DND-41 (cell line): ENCODE data around the gene PFDN1.

ENCODE experiments used
- EZH2 ChIP-seq: IDR thresholded peaks from 3 replicates; pipeline ENCODE4 v1.6.1; 2012; ENCODE audit warnings: borderline replicate concordance, low read depth, mild to moderate bottlenecking, moderate library complexity, low read length, inconsistent platforms; ENCODE audit not compliant: severe bottlenecking
- TF ChIP-seq, protein P1 (sequence below): IDR thresholded peaks from 2 replicates; pipeline ENCODE4 v1.5.1; 2012; ENCODE audit warnings: borderline replicate concordance, low read length, moderate library complexity, mild to moderate bottlenecking; ENCODE audit not compliant: poor library complexity, severe bottlenecking; ENCODE audit errors: extremely low read depth

DNA sequence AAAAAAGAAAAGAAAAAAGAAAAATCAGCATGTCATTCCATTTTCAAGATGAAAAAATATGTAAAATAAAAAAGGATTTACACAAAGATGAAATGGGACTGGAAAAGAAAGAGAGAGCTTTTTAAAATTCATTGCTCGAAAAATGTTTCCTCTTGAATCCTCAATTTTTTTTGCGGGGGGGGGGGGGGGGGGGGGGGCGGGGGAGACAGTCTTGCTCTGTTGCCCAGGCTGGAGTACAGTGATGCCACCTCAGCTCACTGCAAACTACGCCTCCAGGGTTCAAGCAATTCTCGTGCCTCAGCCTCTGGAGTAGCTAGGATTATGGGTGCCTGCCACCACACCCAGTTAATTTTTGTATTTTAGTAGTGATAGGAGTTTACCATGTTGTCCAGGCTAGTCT, 16.5 kb downstream of the PFDN1 start:
- TF ChIP-seq, protein P1, sequence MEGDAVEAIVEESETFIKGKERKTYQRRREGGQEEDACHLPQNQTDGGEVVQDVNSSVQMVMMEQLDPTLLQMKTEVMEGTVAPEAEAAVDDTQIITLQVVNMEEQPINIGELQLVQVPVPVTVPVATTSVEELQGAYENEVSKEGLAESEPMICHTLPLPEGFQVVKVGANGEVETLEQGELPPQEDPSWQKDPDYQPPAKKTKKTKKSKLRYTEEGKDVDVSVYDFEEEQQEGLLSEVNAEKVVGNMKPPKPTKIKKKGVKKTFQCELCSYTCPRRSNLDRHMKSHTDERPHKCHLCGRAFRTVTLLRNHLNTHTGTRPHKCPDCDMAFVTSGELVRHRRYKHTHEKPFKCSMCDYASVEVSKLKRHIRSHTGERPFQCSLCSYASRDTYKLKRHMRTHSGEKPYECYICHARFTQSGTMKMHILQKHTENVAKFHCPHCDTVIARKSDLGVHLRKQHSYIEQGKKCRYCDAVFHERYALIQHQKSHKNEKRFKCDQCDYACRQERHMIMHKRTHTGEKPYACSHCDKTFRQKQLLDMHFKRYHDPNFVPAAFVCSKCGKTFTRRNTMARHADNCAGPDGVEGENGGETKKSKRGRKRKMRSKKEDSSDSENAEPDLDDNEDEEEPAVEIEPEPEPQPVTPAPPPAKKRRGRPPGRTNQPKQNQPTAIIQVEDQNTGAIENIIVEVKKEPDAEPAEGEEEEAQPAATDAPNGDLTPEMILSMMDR = no peak
- TF ChIP-seq EZH2 = no peak
